GM18507 (cell line): Measurements from ENCODE around the gene FABP1.

ENCODE experiments used
- DNase-seq: peaks from one replicate; pipeline ENCODE4 v3.0.0; 2011; ENCODE audit warnings: low read depth; ENCODE audit not compliant: insufficient read length; ENCODE audit errors: extremely low spot score
- FAIRE-seq: peaks from 2 replicates; lab custom pipeline; 2011; peaks lifted over from hg19 to GRCh38; lab: Jason Lieb, UNC

FABP1 gene

GRCh38 chr2:88087763-88088162, 40.1 kb downstream of the FABP1 start:
- no peak for FAIRE-seq
- no peak for DNase-seq

- FAIRE-seq, result no peak
- DNase-seq, result no peak
Measured at GRCh38 chr2:88087073-88087472, 40.8 kb downstream of the FABP1 start.

- DNase-seq, result no peak
- FAIRE-seq, result no peak
Measured at GRCh38 chr2:88086401-88086800, 41.5 kb downstream of the FABP1 start.

GRCh38 chr2:88085602-88086001, 42.3 kb downstream of the FABP1 start:
- DNase-seq (no peak), FAIRE-seq (no peak)

- DNase-seq (no peak), FAIRE-seq (no peak)
Measured at GRCh38 chr2:88085099-88085498, 42.8 kb downstream of the FABP1 start.

GRCh38 chr2:88082781-88083180, 45.1 kb downstream of the FABP1 start:
- FAIRE-seq (no peak), DNase-seq (no peak)

- FAIRE-seq (no peak), DNase-seq (no peak)
Measured at GRCh38 chr2:88081924-88082608, 45.8 kb downstream of the FABP1 start.

- FAIRE-seq (no peak), DNase-seq (no peak)
Measured at GRCh38 chr2:88080545-88080944, 47.3 kb downstream of the FABP1 start.

GRCh38 chr2:88078643-88079172, 49.2 kb downstream of the FABP1 start:
- FAIRE-seq, result no peak

GRCh38 chr2:88077080-88077479, 50.8 kb downstream of the FABP1 start:
- FAIRE-seq (no peak), DNase-seq (no peak)

More at GRCh38 chr2:88078643-88079172, 49.2 kb downstream of the FABP1 start:
- DNase-seq, result no peak

- DNase-seq, result no peak
Measured at GRCh38 chr2:88074854-88075292, 53.0 kb downstream of the FABP1 start.

GRCh38 chr2:88074150-88074549, 53.7 kb downstream of the FABP1 start:
- no peak for FAIRE-seq
- DNase-seq, result no peak

More at GRCh38 chr2:88074854-88075292, 53.0 kb downstream of the FABP1 start:
- FAIRE-seq, result no peak
